Measurements from ENCODE around the gene SPTA1.
"Not testable (repeated sequence)": the region's sequence is repeated elsewhere in the genome, so short reads cannot be mapped to it uniquely, and the experiment has no call there.

SPTA1 gene

DNA sequence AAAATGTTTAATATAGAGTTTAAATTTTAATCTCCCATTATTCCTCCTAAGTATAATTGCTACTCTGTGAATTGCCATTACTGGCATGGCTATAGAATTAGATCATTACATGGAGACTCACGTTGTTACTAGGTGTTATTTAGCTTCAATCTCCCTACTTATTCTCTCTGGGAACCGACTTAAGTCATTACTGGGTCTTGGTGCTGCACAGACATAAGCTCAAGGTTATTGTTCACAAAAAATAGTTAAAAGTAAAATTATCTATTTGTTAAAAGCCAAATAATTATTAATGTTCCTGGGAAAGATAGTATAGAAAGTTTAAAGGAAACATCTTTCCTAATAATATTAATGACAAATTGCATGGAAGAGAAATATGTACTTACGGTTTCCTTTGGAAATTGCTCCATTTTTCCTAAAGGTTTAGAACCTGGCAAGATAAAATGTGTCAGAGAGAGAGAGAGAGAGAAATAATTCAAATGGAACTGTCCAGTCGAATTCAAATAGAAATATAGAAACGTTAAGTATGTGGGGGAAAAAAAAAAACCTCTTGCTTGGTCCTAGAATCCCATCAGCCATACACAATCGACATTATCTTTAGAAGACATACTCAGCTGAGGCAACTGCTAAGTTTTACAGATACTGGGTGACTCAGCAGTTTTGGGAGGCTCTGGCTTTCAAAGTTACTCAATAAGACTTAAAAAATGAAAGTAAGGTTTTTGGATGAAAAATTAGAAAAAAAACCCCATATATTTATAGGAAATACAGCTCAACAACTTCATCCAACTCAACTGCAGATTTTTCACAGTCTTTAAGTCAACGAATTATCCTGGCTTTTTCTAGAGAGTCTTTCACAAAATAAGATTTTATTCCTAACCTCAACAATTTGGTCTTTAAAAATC lies at the start of gene SPTA1:
TSS of gene SPTA1 (minus strand) at position 605 of the 899 bp plus-strand sequence. CDS start at position 407, 198 bp downstream.
- DNase-seq (ENCODE audit: low read depth, low spot score): no peak

- DNase-seq (ENCODE audit: low read depth, low spot score): no peak
Observed at GRCh38 chr1:158735848-158736247, 49.3 kb upstream of the SPTA1 start.

GRCh38 chr1:158732524-158732923 lies 46.0 kb upstream of the SPTA1 start:
- no peak for DNase-seq (ENCODE audit: low read depth, low spot score)

DNA sequence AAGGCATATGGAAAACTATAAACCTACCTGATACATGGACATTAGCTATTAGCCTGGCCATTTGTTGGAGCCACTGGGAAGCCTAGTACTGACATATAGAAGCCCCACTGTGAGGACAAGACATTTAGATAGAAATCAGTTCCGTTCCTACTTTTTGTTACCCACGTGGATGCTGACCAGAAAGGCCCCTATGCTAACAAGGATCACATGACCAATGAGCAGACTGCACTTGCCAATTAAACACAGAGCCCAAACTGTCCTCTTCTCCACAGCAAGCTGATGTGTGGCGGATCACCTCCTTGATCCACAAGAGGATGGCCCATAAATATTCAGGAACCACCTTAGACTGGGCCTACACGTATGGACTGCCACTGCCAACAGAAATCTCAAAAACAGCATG lies 45.2 kb upstream of the SPTA1 start:
- no peak for DNase-seq (ENCODE audit: low read depth, low spot score)

DNA sequence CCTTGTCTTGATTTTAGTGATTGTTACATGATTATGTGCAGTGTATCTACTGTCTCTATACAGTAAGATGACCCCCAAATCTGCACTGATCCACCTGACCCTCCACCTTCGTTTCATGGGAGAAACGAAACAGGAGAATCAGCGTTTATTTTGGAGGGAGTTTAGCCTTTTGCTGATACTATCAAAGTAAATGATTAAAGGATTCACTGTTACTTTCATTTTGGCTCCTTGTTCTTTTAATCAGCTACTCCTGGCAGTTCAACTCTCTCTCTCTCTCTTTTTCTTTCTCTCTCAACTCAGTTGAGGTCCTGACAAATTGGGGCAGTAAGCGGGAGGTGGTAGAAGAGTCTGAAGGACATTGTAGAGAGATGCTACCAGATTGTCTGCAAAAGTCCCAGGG lies 43.9 kb upstream of the SPTA1 start:
- DNase-seq (ENCODE audit: low read depth, low spot score): no peak

- DNase-seq (ENCODE audit: low read depth, low spot score): no peak
Observed at GRCh38 chr1:158728510-158729225, 42.2 kb upstream of the SPTA1 start.

GRCh38 chr1:158724442-158724841 lies 37.9 kb upstream of the SPTA1 start:
- no peak for DNase-seq (ENCODE audit: low read depth, low spot score)

- DNase-seq (ENCODE audit: low read depth, low spot score): no peak
Observed at GRCh38 chr1:158720620-158721019, 34.1 kb upstream of the SPTA1 start, which contains the start of gene OR6K3. OR6K3 (minus strand) TSS chr1:158720720; CDS start chr1:158718115, 2,605 bp downstream.

DNA sequence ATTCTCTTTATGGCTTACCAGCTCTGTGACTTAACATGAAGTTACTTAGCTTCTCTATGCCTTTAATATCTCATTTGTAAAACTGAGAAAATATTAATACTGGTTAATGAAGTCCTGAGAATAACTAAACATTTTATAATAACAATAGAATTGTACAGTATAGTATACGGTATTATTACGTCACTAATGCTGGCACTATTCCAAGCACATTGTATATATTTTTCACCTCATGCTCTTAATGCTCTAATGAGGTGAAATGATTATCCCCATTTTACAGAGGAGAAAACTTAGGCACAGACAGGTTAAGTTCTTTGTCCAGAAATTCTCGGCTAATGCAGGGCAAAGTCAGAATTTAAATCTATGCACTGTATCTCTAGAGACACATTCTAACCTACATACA lies 33.1 kb upstream of the SPTA1 start:
- no peak for DNase-seq (ENCODE audit: low read depth, low spot score)

GRCh38 chr1:158717344-158717743 lies 30.8 kb upstream of the SPTA1 start:
- DNase-seq (ENCODE audit: low read depth, low spot score): no peak

DNA sequence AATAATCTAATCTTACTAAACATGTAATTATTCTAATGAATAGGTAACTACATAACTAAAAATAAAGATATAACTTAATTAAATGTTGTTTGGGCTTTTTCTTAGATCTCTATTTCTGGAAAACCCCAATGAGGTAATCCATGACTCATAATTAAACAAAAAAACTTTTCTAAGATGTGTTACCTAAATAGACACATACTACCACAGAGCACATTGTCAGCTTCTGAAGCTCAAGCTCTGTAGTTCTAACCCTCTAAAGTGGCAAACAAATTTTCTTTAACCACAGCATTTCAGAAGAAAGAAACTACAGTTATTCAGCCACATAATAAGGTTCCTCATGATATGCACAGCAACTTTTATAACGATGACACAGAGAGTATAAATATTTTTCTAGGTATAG lies 29.8 kb upstream of the SPTA1 start:
- no peak for DNase-seq (ENCODE audit: low read depth, low spot score)

- no peak for DNase-seq (ENCODE audit: low read depth, low spot score)
Observed at GRCh38 chr1:158714754-158715153, 28.2 kb upstream of the SPTA1 start.

GRCh38 chr1:158711098-158711497 lies 24.6 kb upstream of the SPTA1 start:
- no peak for DNase-seq (ENCODE audit: low read depth, low spot score)

DNA sequence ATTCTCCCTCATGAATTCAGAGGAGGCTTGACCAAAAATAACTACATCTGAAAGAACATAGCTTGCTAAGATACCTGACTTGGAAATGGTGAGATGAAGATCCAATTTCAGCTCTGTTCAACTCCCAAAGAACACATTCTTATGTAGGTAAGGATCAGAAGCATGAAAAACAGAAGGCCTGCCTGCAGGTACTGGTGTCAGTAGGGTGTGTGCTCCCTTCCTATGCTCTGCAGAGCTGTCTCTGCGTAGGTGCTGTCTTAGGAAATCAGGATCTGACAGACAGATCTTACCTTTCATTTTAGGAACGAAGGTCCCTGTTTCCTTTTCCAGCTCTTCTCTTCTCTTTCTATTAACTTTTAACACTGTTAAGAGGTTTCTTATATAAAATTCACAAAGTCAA lies 19.6 kb upstream of the SPTA1 start:
- no peak for DNase-seq (ENCODE audit: low read depth, low spot score)

- DNase-seq (ENCODE audit: low read depth, low spot score): no peak
Observed at GRCh38 chr1:158700552-158700951, 14.0 kb upstream of the SPTA1 start, which contains the start of gene OR6K2. OR6K2 (minus strand) TSS chr1:158700652; CDS start chr1:158700652, 0 bp downstream.

- no peak for DNase-seq (ENCODE audit: low read depth, low spot score)
Observed at GRCh38 chr1:158694596-158694995, 8.1 kb upstream of the SPTA1 start.

- no peak for DNase-seq (ENCODE audit: low read depth, low spot score)
Observed at GRCh38 chr1:158692356-158692755, 5.8 kb upstream of the SPTA1 start.

GRCh38 chr1:158691907-158692306 lies 5.4 kb upstream of the SPTA1 start:
- DNase-seq (ENCODE audit: low read depth, low spot score): no peak

GRCh38 chr1:158691149-158691548 lies 4.6 kb upstream of the SPTA1 start:
- not testable (repeated sequence) for DNase-seq (ENCODE audit: low read depth, low spot score)

DNA sequence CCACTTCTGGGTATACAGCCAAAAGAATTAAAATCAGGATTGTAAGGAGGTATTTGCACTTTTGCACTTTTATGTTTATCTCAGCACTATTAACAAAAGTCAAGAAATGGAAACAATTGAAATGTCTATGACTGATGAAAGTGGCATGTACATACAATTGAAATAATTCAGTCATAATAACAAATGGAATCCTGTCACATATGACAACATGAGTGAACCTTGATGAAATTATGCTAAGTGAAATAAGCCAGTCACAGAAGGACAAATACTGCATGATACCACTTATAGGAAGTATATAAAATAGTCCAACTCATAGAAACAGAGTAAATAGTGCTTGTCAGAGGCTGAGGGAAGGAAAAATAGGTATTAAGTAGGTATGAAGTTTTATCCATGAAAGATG lies 3.4 kb upstream of the SPTA1 start:
- no peak for DNase-seq (ENCODE audit: low read depth, low spot score)

DNA sequence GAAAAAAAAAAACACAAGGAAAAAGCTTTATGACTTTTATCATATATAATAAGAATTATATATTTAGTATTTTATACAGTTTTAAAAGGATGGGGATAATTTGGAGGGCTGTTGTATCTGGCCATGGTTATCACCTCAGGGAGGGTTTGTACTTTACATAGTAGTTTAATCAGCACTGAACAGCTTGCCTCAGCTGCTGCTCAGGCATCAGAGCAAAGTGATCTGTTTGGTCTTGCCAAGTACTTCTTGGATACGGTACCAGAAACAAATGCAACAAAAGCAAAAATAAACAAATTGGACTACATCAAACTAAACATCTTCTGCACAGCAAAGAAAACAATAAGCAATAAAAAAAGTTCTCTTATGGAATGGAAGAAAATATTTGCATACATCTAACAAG lies 2.6 kb upstream of the SPTA1 start:
- DNase-seq (ENCODE audit: low read depth, low spot score): no peak

- not testable (repeated sequence) for DNase-seq (ENCODE audit: low read depth, low spot score)
Observed at GRCh38 chr1:158688343-158688742, 1.8 kb upstream of the SPTA1 start.

GRCh38 chr1:158687037-158687436 lies 522 bp upstream of the SPTA1 start:
- no peak for DNase-seq (ENCODE audit: low read depth, low spot score)
